HL-60 (cell line): ENCODE data around the gene MYCN.

Experiments
- CTCF ChIP-seq: IDR thresholded peaks from one replicate; pipeline ENCODE4 v1.5.1; 2011; ENCODE audit warnings: low read length, control low read depth, inconsistent platforms; ENCODE audit not compliant: insufficient read depth
- GABPA ChIP-seq: IDR thresholded peaks from 2 replicates; pipeline ENCODE4 v1.6.1; 2012; ENCODE audit warnings: low read depth
- POLR2AphosphoS5 ChIP-seq: IDR thresholded peaks from 2 replicates; pipeline ENCODE4 v1.6.1; 2012; ENCODE audit warnings: low read depth
- SPI1 ChIP-seq: IDR thresholded peaks from 2 replicates; pipeline ENCODE4 v1.6.1; 2012; ENCODE audit warnings: low read depth, mild to moderate bottlenecking, borderline replicate concordance

- TF ChIP-seq CTCF (no peak), SPI1 (no peak), POLR2AphosphoS5 (no peak), GABPA (no peak)
Observed at GRCh38 chr2:15995603-15996002, 55.3 kb downstream of the MYCN start.
